ENCODE measurements around the gene CD300LB.

- TF ChIP-seq EZH2 (IDR thresholded peaks at IDR 0.05; ENCODE audit: insufficient read depth, poor library complexity, severe bottlenecking) (no peak), EZH2phosphoT487 (IDR thresholded peaks at IDR 0.05; ENCODE audit: insufficient read depth, low read depth) (no peak)
Measured at GRCh38 chr17:74569020-74570003, 38.0 kb upstream of the CD300LB start.
